IPS-18c (cell line): ENCODE results near the gene SLC7A11.

Experiments used
- H3K4me3 ChIP-seq: 2 replicates; pipeline ENCODE4 v1.7.0; 2013; ENCODE audit warnings: low read depth, mild to moderate bottlenecking, low read length, moderate library complexity; ENCODE audit not compliant: insufficient read depth
- H3K9me3 ChIP-seq: one replicate; pipeline ENCODE4 v1.6.1; 2013; ENCODE audit warnings: mild to moderate bottlenecking, low read length, moderate library complexity; ENCODE audit not compliant: control insufficient read depth, insufficient read depth

SLC7A11 gene

GRCh38 chr4:138189206-138189605 lies 52.9 kb downstream of the SLC7A11 start:
- Histone ChIP-seq H3K9me3 (no peaks in the 10 kb centered on the region), H3K4me3 (no peak overlapping the region)

- Histone ChIP-seq H3K9me3 (no peaks in the 10 kb centered on the region), H3K4me3 (no peak overlapping the region)
Observed at GRCh38 chr4:138188406-138189084, 53.6 kb downstream of the SLC7A11 start.

- no peaks in the 10 kb centered on the region for H3K9me3 ChIP-seq
- no peak overlapping the region for H3K4me3 ChIP-seq
Observed at GRCh38 chr4:138185859-138186645, 56.1 kb downstream of the SLC7A11 start.

GRCh38 chr4:138184886-138185285 lies 57.3 kb downstream of the SLC7A11 start:
- Histone ChIP-seq H3K4me3 (no peak overlapping the region), H3K9me3 (no peaks in the 10 kb centered on the region)

GRCh38 chr4:138182838-138183426 lies 59.2 kb downstream of the SLC7A11 start:
- Histone ChIP-seq H3K9me3 (no peaks in the 10 kb centered on the region), H3K4me3 (no peak overlapping the region)

GRCh38 chr4:138181287-138181686 lies 60.9 kb downstream of the SLC7A11 start:
- no peak overlapping the region for H3K4me3 ChIP-seq
- H3K9me3 ChIP-seq: no peaks in the 10 kb centered on the region

GRCh38 chr4:138178566-138178965 lies 63.6 kb downstream of the SLC7A11 start:
- no peak overlapping the region for H3K4me3 ChIP-seq
- H3K9me3 ChIP-seq: no peaks in the 10 kb centered on the region

- Histone ChIP-seq H3K4me3 (no peak overlapping the region), H3K9me3 (no peaks in the 10 kb centered on the region)
Observed at GRCh38 chr4:138177278-138177968, 64.7 kb downstream of the SLC7A11 start.

GRCh38 chr4:138174981-138175794 lies 67.0 kb downstream of the SLC7A11 start:
- no peaks in the 10 kb centered on the region for H3K9me3 ChIP-seq

GRCh38 chr4:138164208-138164607 lies 77.9 kb downstream of the SLC7A11 start:
- Histone ChIP-seq H3K9me3 (no peaks in the 10 kb centered on the region), H3K4me3 (no peak overlapping the region)

More at GRCh38 chr4:138174981-138175794, 67.0 kb downstream of the SLC7A11 start:
- H3K4me3 ChIP-seq: no peak overlapping the region

GRCh38 chr4:138163171-138163570 lies 79.0 kb downstream of the SLC7A11 start:
- H3K9me3 ChIP-seq: no peaks in the 10 kb centered on the region
- H3K4me3 ChIP-seq: no peak overlapping the region

GRCh38 chr4:138162259-138162658 lies 79.9 kb downstream of the SLC7A11 start:
- Histone ChIP-seq H3K4me3 (no peak overlapping the region), H3K9me3 (no peaks in the 10 kb centered on the region)

- Histone ChIP-seq H3K4me3 (no peak overlapping the region), H3K9me3 (no peaks in the 10 kb centered on the region)
Observed at GRCh38 chr4:138161351-138161750, 80.8 kb downstream of the SLC7A11 start.

GRCh38 chr4:138158746-138159297 lies 83.3 kb downstream of the SLC7A11 start:
- Histone ChIP-seq H3K4me3 (no peak overlapping the region), H3K9me3 (no peaks in the 10 kb centered on the region)

GRCh38 chr4:138140879-138141278 lies 101.3 kb downstream of the SLC7A11 start:
- no peaks in the 10 kb centered on the region for H3K9me3 ChIP-seq
- no peak overlapping the region for H3K4me3 ChIP-seq

- no peaks in the 10 kb centered on the region for H3K9me3 ChIP-seq
- H3K4me3 ChIP-seq: no peak overlapping the region
Observed at GRCh38 chr4:138138774-138139173, 103.4 kb downstream of the SLC7A11 start.

- Histone ChIP-seq H3K4me3 (no peak overlapping the region), H3K9me3 (no peaks in the 10 kb centered on the region)
Observed at GRCh38 chr4:138135610-138136009, 106.5 kb downstream of the SLC7A11 start.
